Peyer's patch (tissue), 4 donors: ENCODE results near the gene COL6A5.

Source experiments
- POLR2A ChIP-seq, 2 donors: fragments of 450-650 bp; IDR thresholded peaks; one replicate each; pipeline ENCODE4 v1.5.1; 2017; ENCODE audit warnings: antibody characterized with exemption in 2 of 2, mild to moderate bottlenecking in 2 of 2, moderate library complexity in 2 of 2
- TF ChIP-seq, protein P1 (sequence below), 6 experiments: fragments of 450-650 bp in 4 of 6; fragments of 200-600 bp in 2 of 6; sonication (generic) in 1 of 6; IDR thresholded peaks; one replicate each; pipeline ENCODE4 v1.5.1; 2017 to 2019; ENCODE audit warnings: antibody characterized with exemption in 6 of 6, mild to moderate bottlenecking in 3 of 6, moderate library complexity in 1 of 6

DNA sequence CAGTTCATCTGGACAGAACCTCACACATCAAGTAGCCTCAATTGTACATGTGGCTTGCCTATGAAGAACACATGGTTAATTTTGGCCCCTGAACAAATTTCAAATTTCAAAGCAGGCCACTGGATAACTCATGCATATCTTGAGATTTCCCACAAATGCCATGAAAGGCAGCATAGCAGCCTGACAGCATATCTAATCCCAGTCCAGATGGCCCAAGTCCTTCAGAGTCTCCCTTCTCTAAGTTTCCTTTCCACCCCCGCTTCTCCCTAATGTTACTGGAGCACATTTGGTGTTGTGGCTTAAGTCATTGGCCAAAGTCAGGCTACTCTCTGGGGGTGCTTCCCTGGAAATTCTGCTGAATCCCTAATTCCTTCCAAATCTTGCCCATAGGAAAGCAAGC lies 117.7 kb downstream of the COL6A5 start:
- TF ChIP-seq, protein P1, sequence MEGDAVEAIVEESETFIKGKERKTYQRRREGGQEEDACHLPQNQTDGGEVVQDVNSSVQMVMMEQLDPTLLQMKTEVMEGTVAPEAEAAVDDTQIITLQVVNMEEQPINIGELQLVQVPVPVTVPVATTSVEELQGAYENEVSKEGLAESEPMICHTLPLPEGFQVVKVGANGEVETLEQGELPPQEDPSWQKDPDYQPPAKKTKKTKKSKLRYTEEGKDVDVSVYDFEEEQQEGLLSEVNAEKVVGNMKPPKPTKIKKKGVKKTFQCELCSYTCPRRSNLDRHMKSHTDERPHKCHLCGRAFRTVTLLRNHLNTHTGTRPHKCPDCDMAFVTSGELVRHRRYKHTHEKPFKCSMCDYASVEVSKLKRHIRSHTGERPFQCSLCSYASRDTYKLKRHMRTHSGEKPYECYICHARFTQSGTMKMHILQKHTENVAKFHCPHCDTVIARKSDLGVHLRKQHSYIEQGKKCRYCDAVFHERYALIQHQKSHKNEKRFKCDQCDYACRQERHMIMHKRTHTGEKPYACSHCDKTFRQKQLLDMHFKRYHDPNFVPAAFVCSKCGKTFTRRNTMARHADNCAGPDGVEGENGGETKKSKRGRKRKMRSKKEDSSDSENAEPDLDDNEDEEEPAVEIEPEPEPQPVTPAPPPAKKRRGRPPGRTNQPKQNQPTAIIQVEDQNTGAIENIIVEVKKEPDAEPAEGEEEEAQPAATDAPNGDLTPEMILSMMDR (IDR thresholded peaks at IDR 0.05), result no peak
- no peak for TF ChIP-seq POLR2A (IDR thresholded peaks at IDR 0.05)
